ENCODE measurements around the gene ERICH6B. TPM values are rescaled to one million over a fixed set of nuclear protein-coding genes. Genes with fewer than 3 reads are reported as not detected.

The ERICH6B gene
- total RNA-seq, 1 donor from 2014 or later, result not detected

DNA sequence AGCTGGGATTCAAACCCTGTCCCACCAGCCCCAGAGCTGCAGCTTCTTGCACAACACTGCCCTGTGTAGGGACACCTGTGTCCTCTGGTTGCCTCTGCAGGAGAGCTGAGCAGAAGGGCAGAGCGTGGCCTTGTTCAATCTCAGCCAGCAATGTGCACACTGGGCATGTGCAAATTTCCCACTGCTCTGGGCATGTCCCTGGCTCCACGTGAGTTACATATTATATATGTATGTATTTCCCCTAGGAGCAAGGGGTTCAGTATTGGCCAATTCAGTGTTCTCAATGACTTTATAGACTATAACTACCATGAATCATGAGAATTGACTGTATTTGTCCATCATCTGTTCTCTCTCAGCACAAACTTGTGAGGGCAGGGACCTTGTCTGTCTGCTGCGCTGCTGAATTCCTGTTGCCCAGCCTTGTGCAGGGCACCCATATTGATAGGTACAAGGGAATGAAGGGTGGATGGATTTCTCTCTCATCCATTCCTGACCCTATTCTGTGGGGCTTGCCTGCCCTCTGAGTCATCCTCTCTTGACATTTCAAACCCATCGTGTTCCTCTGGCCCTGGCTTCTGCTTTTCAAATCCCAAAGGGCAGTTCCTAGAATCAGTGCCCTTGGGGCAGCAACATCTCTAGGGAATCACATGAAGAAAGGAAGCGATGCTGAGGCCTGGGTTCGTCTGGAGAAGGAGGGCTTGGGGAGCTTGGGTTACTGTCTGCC, 69.7 kb downstream of the ERICH6B start:
- DNase-seq (ENCODE audit: low read depth), result no peak

DNA sequence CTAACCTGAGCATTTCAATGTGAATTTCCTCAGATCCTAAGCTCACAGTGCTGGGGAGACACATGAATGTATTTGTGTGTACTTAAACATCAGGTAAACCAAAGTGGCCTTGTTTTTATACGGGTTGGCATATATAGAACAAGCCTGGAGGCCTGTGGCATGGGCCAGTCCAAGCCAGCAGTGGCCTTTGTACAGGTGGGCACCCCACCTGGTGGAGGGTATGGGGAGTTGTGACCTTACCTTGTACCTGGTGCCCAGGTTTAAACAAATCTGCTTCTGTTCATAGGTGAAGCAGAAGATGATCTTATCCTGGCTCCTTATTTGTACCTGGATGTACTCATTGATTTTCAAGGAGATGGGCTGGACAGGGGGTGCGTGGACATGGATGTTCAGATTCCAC, 71.0 kb downstream of the ERICH6B start:
- no peak for DNase-seq (ENCODE audit: low read depth)

DNA sequence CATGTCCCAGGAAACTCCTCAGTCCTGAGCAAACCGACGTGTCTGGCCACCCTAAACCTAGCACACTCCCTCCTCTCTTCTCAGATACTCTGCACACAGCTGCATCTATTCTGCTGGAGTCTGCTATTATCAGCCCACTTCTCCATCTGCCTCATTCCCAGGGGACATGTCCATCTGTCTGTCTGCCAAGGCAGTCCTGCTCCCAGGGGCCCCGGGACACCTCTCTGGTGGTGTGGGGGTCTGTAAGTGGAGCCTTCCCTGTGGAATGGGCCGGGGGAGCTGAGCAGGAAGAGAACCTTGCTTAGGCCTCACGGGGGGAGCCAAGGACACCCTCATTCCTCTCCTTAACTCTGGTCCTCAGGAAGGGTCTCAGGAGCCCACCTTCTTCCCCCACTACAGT, 72.7 kb downstream of the ERICH6B start:
- DNase-seq (ENCODE audit: low read depth), result no peak

DNA sequence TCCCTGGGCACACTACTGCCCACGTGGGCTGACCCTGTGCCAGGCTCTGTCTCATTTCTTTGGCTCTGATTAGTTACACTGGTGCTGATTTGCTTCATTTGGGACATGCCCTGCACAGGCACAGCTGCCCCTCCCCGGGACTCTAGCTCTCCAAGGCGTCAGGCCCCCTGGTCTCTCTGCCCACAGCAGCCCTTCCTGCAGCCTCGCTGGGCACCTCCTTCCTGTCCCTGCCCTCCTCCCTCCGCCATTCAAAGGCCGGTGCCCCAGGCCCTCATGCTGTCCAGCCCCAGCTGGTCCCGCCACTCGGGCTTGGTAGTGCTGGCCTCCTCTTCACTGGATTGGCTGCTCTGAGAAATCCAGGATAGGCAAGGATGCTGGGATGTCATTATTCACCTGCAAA, 73.1 kb downstream of the ERICH6B start:
- DNase-seq (ENCODE audit: low read depth), result no peak

DNA sequence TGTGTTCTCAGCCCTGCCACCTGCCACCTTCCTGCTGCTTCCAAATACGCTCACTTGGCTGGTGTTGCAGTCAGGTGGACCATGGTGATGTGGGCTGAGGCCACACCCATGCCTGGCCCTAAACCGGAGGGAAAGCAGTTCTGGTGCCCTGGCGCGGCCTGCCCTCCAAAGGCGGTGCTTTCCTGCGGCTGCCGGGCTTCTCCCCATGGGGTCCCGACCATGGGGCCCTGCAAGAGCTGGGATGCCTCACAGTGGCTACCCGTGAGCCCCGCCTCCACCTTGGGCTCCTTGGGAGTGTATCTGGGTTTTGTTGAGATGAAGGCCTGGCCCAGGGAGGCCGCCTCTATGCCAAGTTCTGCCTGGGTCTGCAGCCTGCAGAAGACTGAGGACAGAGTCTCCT, 73.7 kb downstream of the ERICH6B start:
- DNase-seq (ENCODE audit: low read depth), result no peak

DNA sequence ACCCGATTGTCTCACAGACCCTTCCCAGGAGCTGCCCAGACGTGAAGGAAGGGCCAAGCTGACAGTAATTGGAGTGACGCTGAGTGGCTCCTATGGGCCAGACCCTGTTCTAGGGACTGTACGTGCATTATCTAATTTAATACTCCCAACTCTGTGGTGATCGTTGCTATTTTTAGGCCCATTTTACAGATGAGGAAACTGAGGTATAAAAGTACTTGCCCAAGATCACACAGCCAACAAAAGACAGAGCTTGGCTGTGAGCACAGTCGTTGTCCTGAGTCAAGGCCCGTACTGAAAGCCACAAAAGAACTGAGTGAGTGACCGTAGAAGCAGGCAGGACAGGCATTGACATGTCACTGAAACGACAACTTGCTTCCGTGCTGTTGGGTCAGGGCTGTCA, 74.7 kb downstream of the ERICH6B start:
- DNase-seq (ENCODE audit: low read depth), result no peak

DNA sequence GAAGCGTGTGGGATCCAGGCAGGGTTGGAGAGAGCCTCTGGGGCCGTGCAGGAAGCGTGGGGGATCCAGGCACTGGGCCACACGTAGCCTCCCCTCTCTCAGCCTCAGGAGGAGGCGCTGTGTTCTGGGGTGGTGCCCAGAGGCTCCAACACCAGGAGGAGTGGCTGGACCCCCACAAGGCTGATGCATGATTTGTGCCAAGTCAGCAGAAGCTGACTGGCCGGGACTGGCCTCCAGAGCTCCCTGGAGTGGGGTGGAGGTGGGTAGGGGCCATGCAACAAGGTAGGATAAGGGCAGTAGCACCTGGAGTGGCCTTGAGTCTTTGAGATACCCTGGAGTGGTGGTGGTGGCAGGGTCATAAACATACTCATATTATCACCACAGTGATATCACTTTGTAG, 75.3 kb downstream of the ERICH6B start:
- no peak for DNase-seq (ENCODE audit: low read depth)

DNA sequence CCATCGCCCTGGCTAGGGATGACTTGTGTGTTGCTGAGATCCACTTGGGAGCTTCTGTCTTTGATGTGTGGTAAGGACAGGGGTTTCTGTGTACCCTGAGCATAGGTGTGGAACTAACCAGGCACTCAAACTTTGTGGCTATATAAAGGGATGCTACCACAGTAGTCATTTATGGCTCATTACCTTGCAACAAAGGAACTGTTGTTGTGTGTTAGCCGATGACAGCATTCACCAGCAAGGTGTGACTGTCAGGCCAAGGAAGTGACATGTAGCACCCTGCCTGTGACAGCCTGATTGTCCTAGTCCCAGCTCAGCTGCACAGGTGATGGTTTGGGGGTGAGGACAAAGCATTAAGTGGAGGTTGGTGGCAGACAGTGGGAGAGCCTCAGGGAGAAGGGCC, 77.2 kb downstream of the ERICH6B start:
- DNase-seq (ENCODE audit: low read depth), result no peak

DNA sequence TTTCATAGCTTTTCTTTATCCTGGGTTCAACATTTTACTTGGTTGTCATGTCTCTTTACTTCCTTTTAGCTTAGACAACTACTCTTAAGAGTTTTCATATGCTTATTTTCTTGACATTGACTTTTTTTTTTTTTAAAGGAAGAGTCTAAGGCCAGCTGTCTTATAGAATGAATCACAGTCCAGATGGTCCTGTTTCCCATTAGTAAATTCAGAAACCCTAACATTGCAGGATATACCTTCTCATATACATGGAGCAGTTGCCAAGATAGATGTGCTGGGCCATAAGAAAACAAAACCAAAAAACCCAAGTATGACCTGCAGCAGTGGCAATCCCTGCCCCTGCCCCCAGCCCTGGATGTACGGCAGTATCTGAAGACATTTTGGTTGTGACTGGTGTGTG, 78.0 kb downstream of the ERICH6B start:
- DNase-seq (ENCODE audit: low read depth), result no peak

DNA sequence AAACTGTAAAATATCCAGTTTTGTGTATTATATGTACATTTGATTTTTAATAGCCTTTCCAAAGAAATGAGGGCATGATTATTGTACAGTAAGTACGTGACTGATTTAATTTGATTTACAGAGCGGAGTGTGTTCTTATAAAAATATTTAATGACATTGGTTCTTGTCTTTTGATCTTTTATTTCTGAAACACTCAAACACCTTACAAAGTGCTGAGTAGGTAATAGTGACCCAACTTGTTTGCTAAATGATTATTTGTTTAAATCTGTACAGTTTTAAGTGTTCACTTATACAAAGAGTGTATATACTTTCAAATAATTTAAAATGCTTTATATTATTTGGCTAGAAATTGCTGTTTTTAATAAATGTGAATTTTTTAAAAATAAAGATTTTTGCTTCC, 79.3 kb downstream of the ERICH6B start:
- DNase-seq (ENCODE audit: low read depth), result no peak

DNA sequence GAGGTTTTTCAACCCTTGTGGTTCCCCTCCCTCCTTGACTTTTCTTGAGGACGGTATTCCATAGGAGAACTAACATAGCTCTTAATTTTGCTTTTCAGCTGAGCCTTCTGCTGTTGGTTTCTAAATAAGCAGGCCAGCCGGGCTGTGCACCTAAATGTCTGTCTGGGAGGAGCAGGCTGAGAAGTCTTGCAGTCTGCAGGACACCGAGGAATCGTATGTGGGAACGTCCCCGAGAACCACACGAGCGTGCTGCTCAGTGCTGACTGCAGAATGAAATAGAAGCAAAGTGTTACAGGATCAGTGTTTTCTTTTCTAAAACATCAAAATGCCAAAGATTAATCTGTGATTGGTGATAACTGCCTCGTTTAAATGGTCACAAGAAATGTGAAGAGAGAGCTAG, 80.9 kb downstream of the ERICH6B start:
- no peak for DNase-seq (ENCODE audit: low read depth)

DNA sequence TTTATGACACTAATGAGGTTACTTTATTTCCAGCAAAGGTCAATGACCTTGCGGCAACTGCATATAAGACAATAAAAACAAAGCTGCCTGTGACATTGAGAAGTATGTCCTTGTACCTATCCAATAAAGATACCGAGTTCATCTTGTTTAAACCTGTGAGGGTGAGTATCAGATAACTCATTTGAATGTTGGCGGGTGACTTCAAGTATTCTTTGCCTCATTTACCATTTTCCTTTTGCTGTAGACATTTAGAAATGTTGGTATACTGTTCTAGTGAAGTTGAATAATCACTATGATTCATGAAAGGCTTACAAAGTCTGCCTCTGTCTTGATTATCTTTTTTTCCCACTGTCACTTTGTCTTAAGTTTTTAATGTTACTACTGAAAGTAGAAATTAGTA, 85.8 kb downstream of the ERICH6B start:
- no peak for DNase-seq (ENCODE audit: low read depth)

DNA sequence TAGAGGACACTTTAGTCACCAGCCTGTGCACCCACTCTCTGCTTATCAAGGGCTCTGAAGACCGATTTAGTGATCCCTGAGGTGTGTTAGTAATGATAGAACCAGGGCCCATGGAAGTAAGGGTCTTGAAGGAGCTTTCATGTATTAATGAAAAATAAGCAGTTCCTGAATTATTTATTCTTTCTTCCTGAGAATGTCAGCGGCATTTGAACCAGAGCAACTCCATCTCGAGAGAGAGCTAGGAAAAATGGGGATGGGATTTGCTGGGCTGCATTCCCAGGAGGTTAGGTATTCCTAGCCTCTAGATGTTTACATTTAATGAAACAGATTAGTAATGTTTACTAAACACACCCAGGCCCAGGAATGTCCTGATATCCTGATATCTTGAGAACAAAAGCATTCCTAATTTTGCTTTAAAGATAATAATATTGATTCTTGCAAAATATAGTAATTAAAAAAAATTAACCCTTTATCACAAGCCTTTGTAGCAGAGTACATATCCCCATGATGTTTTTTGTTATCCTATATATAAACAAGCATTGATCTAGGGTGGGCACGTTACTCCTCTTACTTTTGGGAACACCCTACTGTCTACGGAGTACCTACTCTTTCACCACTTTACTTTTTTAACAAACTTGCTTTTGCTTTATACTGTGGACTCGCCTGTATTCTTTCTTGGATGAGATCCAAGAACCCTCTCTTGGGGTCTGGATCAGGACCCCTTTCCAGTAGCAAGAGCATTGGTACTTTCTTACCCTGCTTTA, 87.7 kb downstream of the ERICH6B start:
- no peak for DNase-seq (ENCODE audit: low read depth)

DNA sequence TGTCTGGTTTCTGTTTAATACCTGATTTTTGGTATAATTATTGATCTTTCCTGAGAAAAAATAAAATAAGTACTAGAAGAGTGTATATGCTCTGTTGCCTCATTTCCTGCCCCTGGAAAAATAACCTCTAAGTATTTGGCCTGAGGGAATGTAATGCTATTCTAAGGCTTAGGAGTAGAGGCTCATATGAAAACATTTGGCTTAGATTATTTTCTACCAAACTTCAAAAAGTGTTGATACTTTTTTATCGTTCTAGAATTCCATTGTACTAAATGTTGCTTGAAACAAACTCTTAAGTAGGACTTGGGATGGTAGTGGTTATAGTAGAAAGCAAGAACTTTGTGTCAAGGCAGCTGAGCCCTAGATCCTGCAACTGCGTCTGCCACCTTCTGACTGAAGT, 93.0 kb downstream of the ERICH6B start:
- no peak for DNase-seq (ENCODE audit: low read depth)

DNA sequence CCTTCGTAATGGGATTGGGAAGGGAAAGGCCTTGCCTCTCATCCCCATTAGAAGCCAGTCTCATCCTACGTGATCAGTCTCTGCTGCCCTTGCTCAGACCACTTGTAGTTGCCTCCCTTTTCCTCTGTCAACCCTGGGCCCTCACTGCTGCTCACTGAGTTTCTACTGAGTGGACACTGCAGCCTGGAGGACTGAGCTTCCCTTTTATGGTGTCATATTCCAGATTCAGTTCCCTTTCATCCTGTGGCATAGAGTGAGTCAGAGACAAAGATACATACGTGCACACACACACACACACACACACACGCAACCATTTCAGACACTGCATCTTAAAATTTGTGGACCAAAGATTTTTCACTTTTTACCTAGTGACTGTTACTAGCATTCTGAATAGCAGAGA, 94.2 kb downstream of the ERICH6B start:
- DNase-seq (ENCODE audit: low read depth), result peak; percentile 40

DNA sequence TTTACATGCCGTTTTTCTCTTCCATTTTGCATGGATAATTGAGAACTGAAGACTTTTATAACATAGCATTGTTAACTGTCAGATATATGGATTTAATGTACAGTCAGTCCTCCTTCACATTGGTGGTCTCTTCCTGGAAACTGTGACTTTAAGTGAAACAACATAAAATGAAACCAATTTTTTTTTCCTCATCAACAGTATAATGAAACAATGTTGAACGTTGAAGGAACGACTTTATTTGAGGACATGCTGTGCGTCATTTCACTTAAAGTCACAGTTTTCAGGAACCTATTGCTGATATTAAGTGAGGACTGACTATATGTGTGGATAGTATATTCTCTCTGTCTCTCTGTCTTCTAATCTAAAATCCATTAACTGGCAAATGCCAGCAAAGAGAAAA, 96.0 kb downstream of the ERICH6B start:
- no peak for DNase-seq (ENCODE audit: low read depth)

DNA sequence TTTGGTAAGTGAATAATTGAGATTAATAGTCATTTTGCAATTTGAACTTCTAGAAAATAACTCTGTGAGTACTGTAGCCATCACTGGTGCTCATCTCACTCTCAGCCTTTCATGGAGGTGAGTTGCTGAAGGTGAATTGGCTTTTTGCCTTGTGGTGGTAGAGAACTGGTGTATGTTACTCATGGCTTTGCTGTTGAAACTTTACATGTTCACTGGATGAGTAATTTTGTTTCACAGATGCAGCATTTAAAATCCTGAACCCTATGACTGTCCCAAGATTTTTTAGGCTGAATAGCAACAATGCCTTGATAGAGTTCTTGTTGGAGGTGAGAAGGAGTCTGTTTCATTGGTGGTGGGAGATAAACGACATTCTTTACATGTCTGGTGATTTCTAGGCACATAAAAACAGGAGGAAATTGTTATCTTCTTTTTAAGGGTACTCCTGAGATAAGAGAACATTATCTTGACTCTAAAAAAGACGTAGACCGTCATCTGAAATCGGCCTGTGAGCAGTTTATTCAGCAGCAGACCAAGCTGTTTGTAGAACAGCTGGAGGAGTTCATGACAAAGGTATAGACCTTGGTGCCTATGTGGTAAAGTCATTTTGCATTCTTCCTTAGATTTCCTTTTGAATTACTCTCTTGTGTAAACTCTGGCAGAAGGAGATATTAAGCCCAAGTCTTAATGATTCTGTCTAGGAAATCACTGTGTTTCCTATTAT, 96.9 kb downstream of the ERICH6B start:
- DNase-seq (ENCODE audit: low read depth), result no peak

DNA sequence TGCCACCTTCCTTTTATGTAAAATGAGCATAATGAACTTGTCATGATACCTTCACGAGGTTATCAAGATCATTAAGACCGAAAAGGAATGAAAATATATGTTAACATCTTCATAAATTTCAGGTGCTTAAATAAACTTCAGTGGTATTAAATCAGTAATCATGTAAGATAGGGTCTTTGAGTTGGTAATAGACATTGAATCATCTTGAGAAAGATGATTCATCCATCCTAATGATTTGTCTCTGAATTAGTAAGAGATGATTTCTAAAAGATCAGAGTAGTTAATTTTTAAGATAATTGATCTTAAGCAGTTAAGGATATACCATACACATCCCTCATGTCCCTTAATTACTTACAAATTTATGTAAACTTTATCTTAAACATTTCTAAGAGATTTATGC, 98.8 kb downstream of the ERICH6B start:
- DNase-seq (ENCODE audit: low read depth), result no peak

DNA sequence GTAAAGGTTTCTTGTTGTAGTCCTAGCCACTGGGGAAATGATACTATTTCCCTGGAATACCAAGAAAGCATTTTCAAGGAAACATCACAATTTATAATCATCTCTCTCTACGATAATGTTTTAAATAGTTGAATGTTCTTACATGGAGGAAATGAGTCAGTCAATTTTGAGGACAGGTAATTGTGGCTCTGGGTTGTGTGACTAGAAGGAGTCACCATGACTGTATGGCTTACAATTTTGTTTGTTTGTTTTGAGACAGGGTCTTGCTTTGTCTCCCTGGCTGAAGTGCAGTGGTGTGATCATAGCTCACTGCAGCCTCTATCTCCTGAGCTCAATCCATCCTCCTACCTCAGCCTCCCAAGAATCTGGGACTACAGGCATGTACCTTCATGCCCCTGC, 103.4 kb downstream of the ERICH6B start:
- no peak for DNase-seq (ENCODE audit: low read depth)

DNA sequence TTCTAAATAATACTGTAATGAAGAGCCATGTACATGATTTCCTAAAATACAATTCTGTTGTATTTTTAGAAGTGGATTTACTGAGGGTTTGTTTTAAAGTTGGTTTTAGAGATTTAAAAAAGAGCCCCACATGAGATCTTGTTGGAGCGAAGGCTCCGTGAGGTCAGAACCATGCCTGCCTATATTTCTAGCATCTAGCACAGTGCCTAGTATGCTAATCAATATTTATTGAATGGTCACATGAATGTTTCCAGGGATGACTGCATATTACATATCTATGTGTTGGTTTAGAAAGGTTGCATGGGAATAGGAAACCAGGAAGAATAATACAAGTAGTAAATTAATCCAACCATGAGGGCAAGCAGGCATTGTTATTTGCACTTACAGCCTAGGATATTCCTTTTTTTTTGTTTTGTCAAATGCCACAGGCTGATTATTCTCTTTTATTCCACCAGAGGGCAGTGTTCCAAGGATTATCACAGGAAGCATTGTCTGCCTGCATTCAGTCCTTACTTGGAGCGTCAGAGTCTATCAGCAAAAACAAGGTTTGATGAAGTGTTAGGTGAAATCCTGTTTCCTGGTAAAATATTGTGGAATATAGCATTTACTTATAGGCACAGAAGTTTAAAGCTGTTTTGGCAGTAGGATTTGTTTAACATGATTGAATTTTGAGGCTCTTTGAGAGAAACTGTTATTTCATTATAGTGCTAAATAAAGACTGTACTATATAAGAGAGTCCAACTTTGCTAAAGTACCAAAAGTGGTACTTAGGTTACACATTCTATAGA, 104.0 kb downstream of the ERICH6B start:
- DNase-seq (ENCODE audit: low read depth), result peak; percentile 79

DNA sequence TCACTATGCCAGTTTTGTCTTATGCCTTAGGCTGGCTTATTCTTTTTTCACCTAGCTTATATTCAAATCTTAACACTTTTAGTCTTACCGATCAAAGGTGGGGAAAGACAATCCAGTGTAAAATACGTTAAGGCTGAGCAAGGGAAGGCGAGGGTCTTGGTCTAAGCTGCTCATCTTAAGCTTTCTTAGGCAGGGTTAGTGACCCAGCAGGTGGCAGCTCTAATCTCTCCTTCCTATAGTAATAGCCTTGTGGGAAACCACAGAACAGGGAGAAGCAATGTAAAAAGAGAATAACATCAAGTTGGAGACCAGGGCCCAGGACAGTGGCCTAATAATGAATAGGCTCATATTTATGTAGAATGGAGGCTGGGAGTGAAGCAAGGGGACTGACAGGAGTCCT, 104.9 kb downstream of the ERICH6B start:
- no peak for DNase-seq (ENCODE audit: low read depth)

DNA sequence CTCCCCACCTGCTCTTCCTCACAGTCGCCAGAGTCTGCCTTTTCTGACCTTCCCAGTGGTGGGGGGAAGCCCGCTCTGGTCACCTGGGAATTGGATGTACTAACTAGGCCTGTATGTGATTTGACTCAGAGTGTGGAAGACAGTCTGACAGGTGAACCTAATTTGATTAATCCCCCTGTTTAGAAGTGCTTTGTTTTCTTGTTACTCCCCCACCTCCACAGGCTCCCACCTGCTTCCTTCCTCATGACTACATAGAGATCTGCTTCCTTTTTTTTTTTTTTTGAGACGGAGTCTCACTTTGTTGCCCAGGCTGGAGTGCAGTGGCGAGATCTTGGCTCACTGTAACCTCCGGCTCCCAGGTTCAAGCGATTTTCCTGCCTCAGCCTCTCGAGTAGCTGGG, 106.8 kb downstream of the ERICH6B start:
- DNase-seq (ENCODE audit: low read depth), result no peak

Measured in myocyte (in vitro differentiated cells).